Stomach smooth muscle (tissue), 2 donors: ENCODE measurements around the gene P2RY8.

Experiments used
- H3K27ac ChIP-seq: one replicate; pipeline ENCODE4 v1.7.0; 2013; ENCODE audit warnings: mild to moderate bottlenecking, low read length, inconsistent platforms
- H3K27me3 ChIP-seq, 2 donors: one replicate each; pipeline ENCODE4 v1.7.0; 2013; ENCODE audit warnings: low read length in 2 of 2; ENCODE audit not compliant: insufficient read depth in 2 of 2, control insufficient read depth in 1 of 2
- H3K36me3 ChIP-seq, 2 donors: one replicate each; pipeline ENCODE4 v1.7.0; 2013; ENCODE audit warnings: low read length in 2 of 2; ENCODE audit not compliant: control insufficient read depth in 2 of 2, insufficient read depth in 2 of 2
- H3K4me1 ChIP-seq: one replicate; pipeline ENCODE4 v1.7.0; 2013; ENCODE audit warnings: low read length; ENCODE audit not compliant: control insufficient read depth, insufficient read depth
- H3K4me3 ChIP-seq, 2 donors: one replicate each; pipeline ENCODE4 v1.7.0; 2013; ENCODE audit warnings: low read length in 2 of 2
- H3K9ac ChIP-seq, 2 donors: one replicate each; pipeline ENCODE4 v1.7.0; 2013; ENCODE audit warnings: low read length in 2 of 2, mild to moderate bottlenecking in 1 of 2
- H3K9me3 ChIP-seq, 2 donors: one replicate each; pipeline ENCODE4 v1.7.0; 2013; ENCODE audit warnings: low read length in 2 of 2; ENCODE audit not compliant: control insufficient read depth in 2 of 2
- donor health status: healthy.
- donor health status: Pancreatic carcinoma.

The P2RY8 gene

DNA sequence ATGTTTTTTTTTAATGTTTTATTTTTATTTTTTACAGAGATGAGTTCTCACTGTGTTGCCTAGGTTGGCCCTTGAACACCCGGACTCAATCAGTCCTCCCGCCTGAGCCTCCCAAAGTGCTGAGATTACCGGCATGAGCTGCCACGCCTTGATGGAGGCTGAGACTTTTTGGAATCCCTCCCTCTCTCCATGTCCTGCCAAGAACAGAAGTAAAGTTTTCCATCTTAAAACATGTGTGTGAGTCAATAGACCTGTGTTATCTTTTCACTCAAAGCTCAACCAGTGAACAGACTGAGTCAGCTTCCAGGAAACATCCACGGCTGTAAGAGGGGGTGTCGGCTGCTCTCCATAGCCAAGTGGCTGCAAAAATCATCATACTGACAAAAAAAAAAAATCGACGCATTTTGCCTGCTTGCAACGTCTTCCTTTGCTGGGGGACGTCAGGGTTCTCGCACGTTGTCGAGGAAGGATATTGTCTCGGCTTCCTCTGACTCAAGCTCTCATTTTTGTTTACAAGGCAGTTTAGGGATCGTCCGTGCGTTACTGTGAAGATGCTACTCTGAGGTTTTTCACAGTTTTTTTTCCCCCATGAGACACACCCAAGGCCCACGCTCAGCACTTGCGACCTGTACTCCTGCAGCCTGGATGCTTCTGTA lies 74.3 kb downstream of the P2RY8 start:
- Histone ChIP-seq H3K36me3 (no peaks in the 10 kb centered on the region), H3K27me3 (peaks cover 0 to 15% of the 10 kb centered on the region in 2 donors), H3K27ac (no peak overlapping the region), H3K4me1 (no peaks in the 10 kb centered on the region), H3K9me3 (no peaks in the 10 kb centered on the region), H3K9ac (no peak overlapping the region), H3K4me3 (no peak overlapping the region)

DNA sequence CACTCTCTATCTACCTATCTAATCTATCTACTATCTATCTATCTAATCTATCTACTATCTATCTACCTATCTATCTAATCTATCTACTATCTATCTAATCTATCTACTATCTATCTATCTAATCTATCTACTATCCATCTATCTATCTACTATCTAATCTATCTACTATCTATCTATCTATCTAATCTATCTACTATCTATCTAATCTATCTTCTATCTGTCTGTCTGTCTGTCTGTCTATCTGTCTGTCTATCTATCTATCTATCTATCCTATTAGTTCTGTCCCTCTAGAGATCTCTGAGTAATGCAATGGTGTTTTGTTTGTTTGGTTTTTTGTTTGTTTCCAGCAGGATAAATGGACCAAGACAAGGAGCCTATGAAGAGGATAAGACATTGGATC lies 74.9 kb downstream of the P2RY8 start:
- peaks cover 0 to 14% of the 10 kb centered on the region in 2 donors for H3K27me3 ChIP-seq
- H3K9me3 ChIP-seq, result no peaks in the 10 kb centered on the region
- no peak overlapping the region for H3K4me3 ChIP-seq
- H3K36me3 ChIP-seq, result no peaks in the 10 kb centered on the region
- H3K27ac ChIP-seq, result no peak overlapping the region
- H3K4me1 ChIP-seq, result no peaks in the 10 kb centered on the region
- no peak overlapping the region for H3K9ac ChIP-seq

DNA sequence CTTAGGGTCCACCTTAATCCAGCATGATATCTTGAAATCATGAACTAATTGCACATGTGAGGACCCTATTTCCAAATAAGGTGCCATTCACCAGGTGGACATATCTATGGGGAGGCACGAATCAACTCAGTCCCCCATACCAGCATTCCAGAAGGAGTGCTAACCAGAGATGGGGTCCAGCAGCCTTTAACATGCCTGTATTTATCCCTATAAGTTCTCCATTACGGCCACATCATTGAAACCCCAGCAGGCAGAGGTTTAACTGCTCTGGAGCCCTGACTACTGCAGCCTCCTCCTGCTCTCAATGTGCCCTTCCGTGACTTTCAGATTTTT lies 81.1 kb downstream of the P2RY8 start:
- H3K27ac ChIP-seq, result no peak overlapping the region

DNA sequence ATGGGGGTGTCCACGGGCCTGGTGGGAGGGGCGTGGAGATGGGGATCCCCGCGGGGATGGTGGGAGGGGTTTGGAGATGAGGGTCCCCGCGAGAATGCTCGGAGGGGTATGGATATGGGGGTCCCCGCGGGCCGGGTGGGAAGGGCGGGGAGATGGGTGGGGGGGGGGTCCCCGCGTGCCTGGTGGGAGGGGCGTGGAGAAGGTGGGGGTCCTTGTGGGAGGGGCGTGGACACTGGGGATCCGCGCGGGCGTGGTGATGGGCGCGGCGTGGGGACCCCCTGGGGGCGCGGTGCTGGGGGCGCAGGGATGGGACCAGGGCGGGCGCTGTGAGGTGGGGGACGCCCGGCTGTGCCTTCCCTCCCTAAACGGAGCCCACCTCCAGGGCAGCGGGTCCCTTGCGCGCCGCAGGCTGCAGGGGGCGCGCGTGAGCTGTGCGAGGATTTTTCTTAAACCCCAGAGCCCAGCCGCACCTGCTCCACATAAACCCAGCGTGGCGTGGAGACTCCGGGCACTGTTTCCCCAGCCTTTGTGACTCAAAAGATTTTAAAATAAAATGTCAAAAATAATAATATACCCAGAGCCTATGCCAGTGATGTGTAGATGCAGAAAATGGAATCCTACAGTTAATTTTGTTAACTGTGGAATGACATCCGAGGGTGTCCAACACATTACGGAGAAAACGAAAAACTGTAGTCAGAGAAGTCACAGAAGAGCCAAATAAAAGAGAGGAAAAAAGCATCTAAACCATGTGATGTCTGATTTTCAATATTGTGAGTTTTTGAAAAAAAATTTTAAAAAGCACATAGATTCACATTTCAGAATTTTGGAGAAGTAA lies 82.8 kb downstream of the P2RY8 start:
- peak overlapping the region in 1 of 2 donors; percentile 14 for H3K9ac ChIP-seq
- H3K27me3 ChIP-seq, result no peaks in the 10 kb centered on the region
- H3K4me1 ChIP-seq, result peaks cover 15% of the 10 kb centered on the region
- peak overlapping the region in 1 of 2 donors; percentile 63 for H3K4me3 ChIP-seq
- no peaks in the 10 kb centered on the region for H3K9me3 ChIP-seq
- H3K36me3 ChIP-seq, result no peaks in the 10 kb centered on the region
- no peak overlapping the region for H3K27ac ChIP-seq

More for the DNA sequence above, 81.1 kb downstream of the P2RY8 start:
- Histone ChIP-seq H3K4me3 (no peak overlapping the region), H3K27me3 (no peaks in the 10 kb centered on the region), H3K9me3 (no peaks in the 10 kb centered on the region), H3K36me3 (no peaks in the 10 kb centered on the region), H3K9ac (no peak overlapping the region), H3K4me1 (peaks cover 12% of the 10 kb centered on the region)

DNA sequence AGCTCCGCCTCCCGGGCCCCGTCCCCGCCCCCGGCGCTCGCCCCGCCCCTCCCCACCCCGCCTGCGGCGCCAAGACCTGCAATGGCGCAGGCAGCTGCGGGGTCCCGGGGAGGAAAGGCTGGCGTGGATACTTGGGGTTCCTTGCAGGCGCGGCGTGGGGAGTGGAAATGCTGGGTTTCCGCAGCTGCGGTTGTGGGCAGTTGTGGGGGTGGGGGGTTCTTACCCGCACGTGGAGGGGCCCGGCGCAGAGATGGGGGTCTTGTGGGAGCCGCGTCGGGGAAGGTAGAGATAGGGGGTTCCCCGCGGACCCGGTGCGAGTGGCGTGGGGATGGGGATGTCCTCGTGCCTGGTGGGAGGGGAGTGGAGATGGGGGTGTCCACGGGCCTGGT lies 83.6 kb downstream of the P2RY8 start:
- H3K4me1 ChIP-seq, result peaks cover 15% of the 10 kb centered on the region
- no peaks in the 10 kb centered on the region for H3K27me3 ChIP-seq
- peak overlapping the region in 1 of 2 donors; percentile 47 for H3K9ac ChIP-seq
- no peaks in the 10 kb centered on the region for H3K9me3 ChIP-seq
- H3K27ac ChIP-seq, result peak overlapping the region; percentile 82
- peak overlapping the region; percentile 38 to 79 for H3K4me3 ChIP-seq
- H3K36me3 ChIP-seq, result no peaks in the 10 kb centered on the region

DNA sequence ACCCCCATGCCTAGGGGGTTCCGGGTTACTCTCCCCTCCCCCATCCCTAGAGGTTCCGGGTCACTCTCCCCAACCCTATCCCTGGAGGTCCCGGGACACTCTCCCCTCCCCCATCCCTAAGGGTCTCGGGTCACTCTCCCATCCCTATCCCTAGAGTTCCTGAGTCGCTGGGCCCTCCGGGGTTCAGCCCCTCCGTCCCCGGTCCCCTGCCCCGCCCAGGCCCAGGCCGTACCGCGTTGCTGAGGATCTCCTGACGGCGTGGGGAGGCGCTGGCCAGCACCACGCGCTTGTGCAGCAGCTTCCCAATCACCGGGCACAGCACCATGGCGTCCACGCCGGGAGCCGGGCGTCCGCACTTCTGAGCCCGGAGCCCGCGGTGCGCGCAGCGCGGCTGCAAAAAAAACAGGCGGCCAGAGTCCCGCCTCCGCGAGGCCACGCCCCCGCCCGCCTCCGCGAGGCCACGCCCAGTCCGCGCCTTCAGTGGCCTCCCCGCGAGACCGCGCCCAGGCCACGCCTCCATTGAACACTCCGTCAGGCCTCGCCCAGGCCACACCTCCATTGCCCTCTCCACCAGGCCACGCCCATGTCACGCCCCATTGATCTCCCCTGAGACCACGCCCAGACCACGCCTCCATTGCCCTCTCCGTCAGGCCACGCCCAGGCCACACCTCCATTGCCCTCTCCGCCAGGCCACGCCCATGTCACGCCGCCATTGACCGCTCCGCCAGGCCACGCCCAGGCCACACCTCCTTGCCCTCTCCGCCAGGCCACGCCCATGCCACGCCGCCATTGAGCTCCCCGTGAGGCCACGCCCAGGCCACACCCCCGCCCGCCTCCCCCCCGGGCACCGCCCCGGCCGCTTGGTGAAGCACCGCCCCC lies 84.2 kb downstream of the P2RY8 start, which contains the start of gene ASMTL:
Gene ASMTL, minus strand, starts transcription at position 394 of the 879 bp plus-strand sequence. Its CDS starts 69 bp downstream, at position 325.
- Histone ChIP-seq H3K36me3 (no peaks in the 10 kb centered on the region), H3K4me3 (peak within 1 kb of the TSS; percentile 88 to 91), H3K4me1 (peaks cover 15% of the 10 kb centered on the region), H3K9ac (peak within 1 kb of the TSS; percentile 84 to 91), H3K9me3 (no peaks in the 10 kb centered on the region), H3K27me3 (no peaks in the 10 kb centered on the region), H3K27ac (peak within 1 kb of the TSS; percentile 82)

DNA sequence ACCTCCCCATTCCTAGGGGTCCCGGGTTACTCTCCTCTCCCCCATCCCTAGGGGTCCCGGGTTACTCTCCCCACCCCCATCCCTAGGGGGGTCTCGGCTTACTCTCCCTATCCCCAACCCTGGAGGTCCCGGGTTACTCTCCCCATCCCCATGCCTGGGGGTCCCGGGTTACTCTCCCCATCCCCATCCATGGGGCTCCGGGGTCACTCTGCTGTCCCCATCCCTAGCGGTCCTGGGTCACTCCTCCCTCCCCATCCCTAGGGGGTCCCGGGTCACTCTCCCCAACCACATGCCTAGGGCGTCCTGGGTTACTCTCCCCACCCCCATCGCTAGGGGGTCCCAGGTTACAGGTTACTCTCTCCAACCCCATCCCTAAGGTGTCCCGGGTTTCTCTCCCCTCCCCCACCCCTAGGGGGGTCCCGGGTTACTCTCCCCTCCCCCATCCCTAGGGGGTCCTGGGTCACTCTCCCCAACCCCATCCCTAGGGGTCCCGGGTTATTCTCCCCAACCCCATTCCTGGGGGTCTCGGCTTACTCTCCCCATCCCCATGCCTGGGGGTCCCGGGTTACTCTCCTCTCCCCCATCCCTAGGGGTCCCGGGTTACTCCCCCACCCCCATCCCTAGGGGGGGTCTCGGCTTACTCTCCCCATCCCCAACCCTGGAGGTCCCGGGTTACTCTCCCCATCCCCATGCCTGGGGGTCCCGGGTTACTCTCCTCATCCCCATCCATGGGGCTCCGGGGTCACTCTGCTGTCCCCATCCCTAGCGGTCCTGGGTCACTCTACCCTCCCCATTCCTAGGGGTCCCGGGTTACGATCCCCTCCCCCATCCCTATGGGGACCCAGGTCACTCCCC lies 85.1 kb downstream of the P2RY8 start:
- Histone ChIP-seq H3K27me3 (no peaks in the 10 kb centered on the region), H3K27ac (no peak overlapping the region)

DNA sequence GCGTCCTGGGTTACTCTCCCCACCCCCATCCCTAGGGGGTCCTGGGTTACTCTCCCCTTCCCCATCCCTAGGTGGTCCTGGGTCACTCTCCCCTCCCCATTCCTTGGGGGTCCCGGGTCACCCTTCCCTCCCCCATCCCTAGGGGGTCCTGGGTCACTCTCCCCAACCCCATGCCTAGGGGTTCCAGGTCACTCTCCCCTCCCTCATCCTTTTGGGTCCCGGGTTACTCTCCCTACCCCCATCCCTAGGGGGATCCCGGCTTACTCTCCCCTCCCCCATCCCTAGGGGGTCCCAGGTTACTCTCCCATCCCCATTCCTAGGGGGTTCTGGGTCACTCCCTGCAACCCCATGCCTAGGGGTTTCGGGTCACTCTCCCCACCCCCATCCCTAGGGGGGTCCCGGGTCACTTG lies 85.7 kb downstream of the P2RY8 start:
- no peaks in the 10 kb centered on the region for H3K36me3 ChIP-seq
- H3K9ac ChIP-seq, result peak overlapping the region in 1 of 2 donors; percentile 91
- H3K9me3 ChIP-seq, result no peaks in the 10 kb centered on the region
- peak overlapping the region; percentile 88 to 91 for H3K4me3 ChIP-seq
- H3K27ac ChIP-seq, result no peak overlapping the region
- H3K4me1 ChIP-seq, result peaks cover 15% of the 10 kb centered on the region
- H3K27me3 ChIP-seq, result no peaks in the 10 kb centered on the region

More for the DNA sequence above, 85.1 kb downstream of the P2RY8 start:
- Histone ChIP-seq H3K4me1 (peaks cover 15% of the 10 kb centered on the region), H3K36me3 (no peaks in the 10 kb centered on the region), H3K9me3 (no peaks in the 10 kb centered on the region), H3K4me3 (peak overlapping the region; percentile 88 to 91), H3K9ac (peak overlapping the region; percentile 84 to 91)

DNA sequence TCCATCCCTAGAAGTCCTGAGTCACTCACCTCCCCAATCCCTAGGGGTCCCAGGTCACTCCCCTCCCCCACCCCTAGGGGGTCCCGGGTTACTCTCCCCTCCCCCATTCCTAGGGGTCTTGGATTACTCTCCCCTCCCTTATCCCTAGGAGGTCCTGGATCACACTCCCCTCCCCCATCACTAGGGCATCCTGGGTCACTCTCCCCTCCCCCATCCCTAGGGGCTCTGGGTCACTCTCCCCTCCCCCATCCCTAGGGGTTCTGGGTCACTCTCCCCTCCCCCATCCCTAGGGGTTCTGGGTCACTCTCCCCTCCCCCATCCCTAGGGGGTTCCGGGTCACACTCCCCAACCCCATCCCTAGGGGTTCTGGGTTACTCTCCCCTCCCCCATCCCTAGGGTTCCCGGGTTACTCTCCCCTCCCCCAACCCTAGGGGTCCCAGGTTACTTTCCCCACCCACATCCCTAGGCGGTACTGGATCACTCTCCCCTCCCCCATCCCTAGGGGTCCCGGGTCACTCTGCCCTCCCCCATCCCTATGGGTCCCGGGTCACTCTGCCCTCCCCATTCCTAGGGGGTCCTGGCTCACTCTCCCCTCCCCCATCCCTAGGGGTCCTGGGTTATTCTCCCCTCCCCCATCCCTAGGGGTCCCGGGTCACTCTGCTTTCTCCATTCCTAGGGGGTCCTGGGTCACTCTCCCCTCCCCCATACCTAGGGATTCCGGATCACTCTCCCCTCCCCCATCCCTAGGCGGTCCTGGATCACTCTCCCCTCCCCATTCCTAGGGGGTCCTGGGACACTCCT lies 86.4 kb downstream of the P2RY8 start:
- H3K9me3 ChIP-seq, result no peaks in the 10 kb centered on the region
- peaks cover 15% of the 10 kb centered on the region for H3K4me1 ChIP-seq
- peak overlapping the region in 1 of 2 donors; percentile 91 for H3K9ac ChIP-seq
- no peaks in the 10 kb centered on the region for H3K27me3 ChIP-seq
- H3K27ac ChIP-seq, result no peak overlapping the region
- no peak overlapping the region for H3K4me3 ChIP-seq
- H3K36me3 ChIP-seq, result no peaks in the 10 kb centered on the region
